GM18907 (cell line): ENCODE data around the gene LIG1.
A peak's percentile ranks its signal among the peaks of the same experiment; 100 is the strongest.
"Not testable (repeated sequence)": the region's sequence is repeated elsewhere in the genome, so short reads cannot be mapped to it uniquely, and the experiment has no call there.

Source experiments
- ATAC-seq: cut with Tn5 transposase; IDR thresholded peaks from one replicate; pipeline ENCODE4 v1.9.1; 2021; ENCODE audit warnings: mild to moderate bottlenecking, moderate library complexity; ENCODE audit not compliant: unreplicated experiment

LIG1 gene

DNA sequence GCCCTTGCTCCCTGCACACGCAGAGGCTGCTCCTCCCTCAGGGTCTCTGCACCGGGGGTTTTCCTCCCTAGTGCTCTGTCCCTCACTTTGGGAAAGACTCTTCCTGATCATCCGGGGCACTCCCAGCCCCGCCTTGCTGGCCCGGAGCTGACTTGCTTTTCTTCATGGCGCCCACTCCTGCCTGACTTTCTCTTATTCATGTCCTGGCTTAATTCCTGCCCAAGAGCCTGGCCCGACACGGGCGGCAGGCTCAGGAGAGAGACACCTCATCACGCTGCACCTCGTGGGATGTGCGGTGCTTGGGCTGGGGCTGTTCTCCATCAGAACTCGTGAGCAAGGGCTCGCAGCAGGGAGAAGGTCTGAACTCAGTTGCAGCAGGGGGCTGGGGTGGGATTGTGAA, 47.7 kb downstream of the LIG1 start:
- ATAC-seq, result no peak

- ATAC-seq, result no peak
Measured at GRCh38 chr19:48121909-48122371, 48.2 kb downstream of the LIG1 start.

DNA sequence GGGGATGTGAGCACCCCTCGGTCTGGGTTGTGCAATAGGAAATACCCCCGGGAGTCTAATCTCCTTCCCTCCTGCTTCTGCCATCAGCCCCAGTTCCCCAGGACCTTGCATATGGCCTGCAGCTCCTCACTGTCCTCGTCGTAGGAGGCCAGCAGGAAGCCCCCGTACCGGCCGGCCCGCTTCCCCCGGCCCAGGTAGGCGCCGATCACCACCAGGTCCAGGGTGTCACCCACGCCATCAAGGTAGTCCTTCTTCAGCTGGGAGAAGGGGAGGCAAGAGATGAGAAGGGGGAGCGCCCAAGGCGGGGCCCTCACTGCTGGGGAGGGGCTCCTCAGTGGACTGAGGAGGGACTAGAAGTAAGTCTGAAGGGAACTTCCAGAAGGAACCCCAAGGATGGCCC, 49.1 kb downstream of the LIG1 start:
- no peak for ATAC-seq

- no peak for ATAC-seq
Measured at GRCh38 chr19:48120505-48120904, 49.6 kb downstream of the LIG1 start.

DNA sequence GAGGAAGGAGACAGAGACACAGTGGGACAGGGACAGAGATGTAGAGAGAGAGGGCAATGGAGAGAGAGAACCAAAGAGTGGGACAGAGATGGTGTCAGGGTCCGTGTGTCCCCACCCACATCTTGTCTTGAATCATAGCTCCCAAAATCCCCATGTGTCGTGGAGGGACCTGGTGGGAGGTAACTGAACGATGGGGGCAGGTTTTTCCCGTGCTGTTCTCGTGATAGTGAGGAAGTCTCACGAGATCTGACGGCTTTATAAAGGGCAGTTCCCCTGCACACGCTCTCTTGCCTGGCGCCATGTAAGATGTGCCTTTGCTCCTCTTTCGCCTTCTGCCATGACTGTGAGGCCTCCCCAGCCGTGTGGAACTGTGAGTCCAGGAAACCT, 52.0 kb downstream of the LIG1 start:
- no peak for ATAC-seq

DNA sequence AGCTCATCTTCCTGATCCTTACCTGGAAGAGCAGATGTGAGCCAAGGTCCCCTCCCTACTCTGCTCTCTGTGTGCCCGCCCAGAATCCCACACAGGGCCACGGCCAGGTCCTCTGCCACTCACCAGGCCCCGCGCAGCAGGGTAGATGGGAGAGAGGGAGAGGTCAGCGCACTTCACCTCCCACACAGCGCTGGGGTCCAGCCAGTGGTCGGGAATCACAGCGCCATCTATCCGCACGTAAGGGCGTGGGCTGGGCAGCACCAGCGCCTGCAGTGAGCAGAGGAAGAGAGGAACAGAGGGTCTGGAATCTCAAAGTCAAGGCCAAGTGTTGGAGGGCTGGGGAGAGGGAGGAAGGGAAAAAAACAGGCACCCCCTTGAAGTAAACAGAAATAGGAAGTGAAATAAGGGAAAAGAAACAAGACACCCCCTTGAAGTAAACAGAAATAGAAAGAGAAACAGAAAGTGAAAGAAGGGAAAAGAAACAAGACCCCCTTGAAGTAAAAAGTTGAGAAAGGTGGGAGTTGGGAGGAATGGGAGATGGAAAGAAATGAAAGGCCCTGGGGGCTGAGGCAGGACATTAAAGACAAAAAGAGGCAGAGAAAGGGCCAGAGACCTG, 52.5 kb downstream of the LIG1 start:
- no peak for ATAC-seq

GRCh38 chr19:48113190-48113917, 56.8 kb downstream of the LIG1 start:
- no peak for ATAC-seq

DNA sequence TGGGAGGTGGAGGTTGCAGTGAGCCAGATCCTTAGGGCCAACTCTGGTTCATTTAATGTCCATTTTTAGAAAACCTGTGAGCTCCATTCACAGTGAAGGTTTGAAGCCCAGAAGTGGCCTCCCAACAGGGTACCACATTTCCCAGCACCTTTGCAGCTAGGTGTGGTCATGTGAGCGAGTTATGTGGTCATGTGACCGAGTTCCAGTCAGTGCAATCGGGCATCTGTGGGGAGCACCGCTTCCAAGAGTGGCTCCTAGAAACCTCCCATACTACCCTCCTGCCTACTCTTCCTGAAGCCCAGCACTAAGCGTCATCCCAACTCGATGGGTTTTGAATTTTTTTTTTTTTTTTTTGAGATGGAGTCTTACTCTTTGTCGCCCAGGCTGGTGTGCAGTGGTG, 58.9 kb downstream of the LIG1 start:
- ATAC-seq, result no peak

DNA sequence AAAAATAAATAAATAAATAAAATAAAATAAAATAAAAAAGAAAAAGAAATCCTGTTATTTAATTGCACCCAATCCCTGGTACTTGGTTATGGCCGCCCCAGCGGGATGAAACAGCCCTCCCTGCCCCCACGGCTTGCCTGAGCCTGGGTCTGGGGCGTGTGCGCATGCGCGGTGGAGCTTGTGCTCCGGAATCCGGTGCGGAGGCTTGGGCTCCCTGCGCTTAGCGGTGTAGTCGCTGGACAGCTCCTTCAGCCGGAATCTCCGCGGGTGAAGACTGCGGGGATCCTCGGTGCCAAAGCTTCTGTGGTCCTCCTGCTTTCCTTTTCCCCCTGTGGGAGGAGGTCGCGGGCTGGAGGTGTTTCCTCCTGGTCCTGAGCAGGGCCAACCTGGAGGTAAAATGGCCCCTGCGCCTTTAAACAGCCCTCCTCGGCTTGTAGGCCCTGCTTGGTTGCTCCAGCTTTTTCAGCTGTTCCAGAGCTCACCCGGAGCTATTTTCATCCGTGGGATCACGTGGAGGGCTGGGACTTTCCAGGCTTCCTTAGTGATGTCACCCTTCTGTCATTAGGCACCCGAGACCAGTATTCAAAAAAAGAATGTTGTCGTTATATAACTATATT, 59.7 kb downstream of the LIG1 start, which contains the start of gene PLA2G4C:
PLA2G4C (minus strand) TSS at position 468 of the 617 bp plus-strand sequence. CDS start 4,288 bp downstream, outside the sequence.
- ATAC-seq, result peak; percentile 65

DNA sequence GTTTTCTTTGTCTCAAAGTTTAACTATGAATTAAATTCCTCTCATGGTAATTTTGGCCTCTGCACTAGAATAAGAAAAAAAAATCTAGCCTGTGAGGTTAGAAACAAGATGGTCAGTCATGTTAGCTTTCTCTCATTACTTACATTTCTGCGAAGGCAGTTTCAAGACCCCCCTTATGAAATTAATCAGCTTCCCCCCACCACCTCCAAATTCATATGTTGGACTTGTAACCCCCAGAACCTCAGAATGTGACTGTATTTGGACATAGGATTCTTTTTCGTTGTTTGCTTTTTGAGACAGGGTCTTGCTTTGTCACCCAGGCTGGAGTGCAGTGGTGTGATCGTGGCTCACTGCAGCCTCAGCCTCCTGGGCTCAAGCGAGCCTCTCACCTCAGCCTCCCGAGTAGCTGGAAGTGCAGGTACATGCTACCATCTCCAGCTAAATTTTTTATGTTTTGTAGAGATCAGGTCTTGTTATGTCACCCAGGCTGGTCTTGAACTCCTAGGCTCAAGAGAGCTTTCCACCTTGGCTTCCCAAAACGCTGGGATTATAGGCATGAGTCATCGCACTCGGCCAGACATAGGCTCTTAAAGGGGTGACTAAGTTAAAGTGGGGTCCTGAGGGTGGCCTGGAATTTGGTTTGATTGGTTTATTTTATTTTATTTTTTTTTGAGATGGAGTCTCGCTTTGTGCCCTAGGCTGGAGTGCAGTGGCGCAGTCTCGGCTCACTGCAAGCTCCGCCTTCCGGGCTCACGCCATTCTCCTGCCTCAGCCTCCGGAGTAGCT, 61.0 kb downstream of the LIG1 start:
- ATAC-seq, result no peak

DNA sequence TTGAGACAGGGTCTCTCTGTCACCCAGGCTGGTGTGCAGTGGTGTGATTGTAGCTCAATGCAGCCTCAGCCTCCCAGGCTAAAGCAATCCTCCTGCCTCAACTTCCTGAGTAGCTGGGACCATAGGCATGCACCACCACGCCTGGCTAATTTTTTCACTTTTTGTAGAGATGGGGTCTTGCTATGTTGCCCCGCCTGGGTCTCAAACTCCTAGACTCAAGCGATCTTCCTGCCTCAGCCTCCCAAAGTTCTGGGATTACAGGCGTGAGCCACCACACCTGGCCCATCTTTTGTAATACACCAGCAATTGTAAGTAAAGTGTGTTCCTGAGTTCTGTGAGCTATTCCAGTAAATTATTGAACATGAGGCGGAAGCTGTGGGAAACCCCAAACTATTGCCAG, 66.2 kb downstream of the LIG1 start:
- ATAC-seq, result no peak

- ATAC-seq, result no peak
Measured at GRCh38 chr19:48102870-48103751, 67.0 kb downstream of the LIG1 start.

GRCh38 chr19:48095612-48096175, 74.5 kb downstream of the LIG1 start:
- no peak for ATAC-seq

DNA sequence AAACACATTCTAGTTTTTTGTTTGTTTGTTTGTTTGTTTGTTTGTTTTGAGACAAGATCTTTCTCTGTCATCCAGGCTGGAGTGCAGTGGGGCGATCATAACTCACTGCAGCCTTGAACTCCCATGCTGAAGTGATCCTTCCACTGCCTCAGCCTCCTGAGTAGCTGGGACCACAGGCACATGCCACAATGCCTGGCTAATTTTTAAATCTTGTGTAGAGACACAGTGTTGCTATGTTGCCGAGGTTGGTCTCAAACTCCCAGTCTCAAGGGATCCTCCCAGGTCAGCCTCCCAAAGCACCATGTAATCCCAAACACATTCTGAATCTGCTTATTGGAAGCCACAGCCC, 75.3 kb downstream of the LIG1 start:
- no peak for ATAC-seq

DNA sequence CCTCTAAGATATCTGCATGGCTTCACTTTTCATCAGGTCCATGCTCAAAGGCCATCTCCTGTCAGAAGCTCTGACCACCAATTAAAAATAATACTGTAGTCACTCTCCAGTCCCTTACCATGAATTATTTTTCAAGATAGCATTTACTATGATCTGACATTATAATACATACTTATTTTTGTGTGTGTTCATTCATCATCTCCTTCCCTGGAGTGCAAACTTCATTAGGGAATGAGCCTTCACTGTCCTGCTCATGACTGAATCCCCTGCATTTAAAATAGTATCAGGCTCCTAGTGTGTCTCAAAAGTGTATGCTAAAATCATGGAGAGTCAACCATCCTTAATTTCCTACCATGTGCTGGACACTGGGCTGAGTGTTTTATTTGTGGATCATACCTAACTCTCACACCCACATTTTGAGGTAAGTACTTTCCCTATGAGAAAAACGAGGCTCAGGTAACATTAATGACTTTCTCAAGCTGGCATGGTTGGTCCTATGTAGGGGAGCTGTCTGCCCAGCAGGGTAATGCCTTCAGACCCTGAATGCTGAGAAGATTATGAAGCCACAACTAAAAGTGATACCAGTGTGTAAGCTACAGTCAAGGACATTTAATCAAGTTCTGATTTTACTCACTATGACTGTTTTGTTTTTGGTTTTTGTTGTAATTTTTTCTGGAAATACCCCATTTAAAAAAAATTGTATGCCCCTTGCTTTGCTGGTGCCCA, 75.9 kb downstream of the LIG1 start:
- no peak for ATAC-seq

DNA sequence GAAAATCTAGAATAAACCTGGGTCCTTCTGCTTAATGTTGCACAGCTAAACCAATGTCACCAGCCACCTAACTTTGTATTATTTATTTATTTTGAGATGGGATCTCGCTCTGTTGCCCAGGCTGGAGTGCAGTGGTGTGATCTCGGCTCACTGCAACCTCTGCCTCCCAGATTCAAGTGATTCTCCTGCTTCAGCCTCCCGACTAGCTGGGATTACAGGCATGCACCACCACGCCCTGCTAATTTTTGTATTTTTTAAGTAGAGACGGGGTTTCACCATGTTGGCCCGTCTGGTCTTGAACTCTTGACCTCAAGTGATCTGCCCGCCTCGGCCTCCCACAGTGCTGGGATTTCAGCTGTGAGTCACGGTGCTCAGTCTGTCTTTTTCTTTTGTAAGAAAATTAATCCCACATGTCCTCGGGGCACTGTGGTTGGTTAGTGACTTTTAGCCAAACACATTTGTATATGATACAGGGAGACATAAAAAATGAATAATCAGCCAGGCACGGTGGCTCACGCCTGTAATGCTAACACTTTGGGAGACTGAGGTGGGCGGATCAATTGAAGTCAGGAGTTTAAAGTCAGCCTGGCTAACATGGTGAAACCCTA, 78.9 kb downstream of the LIG1 start:
- ATAC-seq, result not testable (repeated sequence)

- ATAC-seq, result no peak
Measured at GRCh38 chr19:48090281-48090802, 79.8 kb downstream of the LIG1 start.

DNA sequence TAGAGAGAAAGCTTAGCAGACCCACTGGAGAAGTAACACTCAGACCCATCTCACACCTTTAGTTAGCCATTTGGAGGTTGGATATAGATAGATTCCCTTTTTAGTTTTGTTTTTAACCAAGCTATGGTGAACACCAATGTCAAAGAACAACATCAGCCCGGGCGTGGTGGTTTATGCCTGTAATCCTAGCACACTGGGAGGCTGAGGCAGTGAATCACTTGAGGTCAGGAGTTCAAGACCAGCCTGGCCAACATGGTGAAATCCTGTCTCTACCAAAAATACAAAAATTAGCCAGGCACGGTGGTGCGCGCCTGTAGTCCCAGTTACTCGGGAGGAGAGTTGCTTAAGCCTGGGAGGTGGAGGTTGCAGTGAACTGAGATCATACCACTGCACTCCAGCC, 81.2 kb downstream of the LIG1 start:
- not testable (repeated sequence) for ATAC-seq
